Measurements from ENCODE around the gene LEKR1. TPM values are rescaled to one million over a fixed set of nuclear protein-coding genes. Genes with fewer than 3 reads are reported as not detected.

The LEKR1 gene
- 0.16 TPM in 1 of 2 replicates, not detected in the other for total RNA-seq (2014; rRNA removed; shearing (Covaris generic))
- not detected in 2 replicates for total RNA-seq (2022)
- percentile 7 among the genes with signal in this experiment for Bru-seq, nascent RNA
- BruChase-seq, experiment 1, labeled RNA remaining after a 6-hour chase: percentile 9 among the genes with signal in this experiment
- percentile 13 among the genes with signal in this experiment for BruChase-seq, experiment 2, labeled RNA remaining after a 2-hour chase
- long read RNA-seq: 0 reads

GRCh38 chr3:156826144-156826895 lies at the start of gene LEKR1:
TSS of gene LEKR1 (plus strand) at chr3:156826353. CDS start at chr3:156829330, 2,977 bp downstream.
- H3K36me3 ChIP-seq (ENCODE audit: insufficient read depth, low read length): no peaks in the 10 kb centered on the region
- DNase-seq (ENCODE audit: low spot score): no peak
- H2AFZ ChIP-seq (ENCODE audit: low read length): no peak within 1 kb of the TSS
- ChIA-PET CTCF (ENCODE audit: unreplicated experiment) (no interaction called here), POLR2A (interaction anchor here (1.2 kb wide), 1 partner anchor 9 kb away, joined by 5 read pairs; no protein-coding TSS in a partner anchor)
- H3K4me1 ChIP-seq (ENCODE audit: insufficient read depth, low read length, poor library complexity, severe bottlenecking): no peaks in the 10 kb centered on the region
- no peak within 1 kb of the TSS for H3K4me3 ChIP-seq (ENCODE audit: low read depth, low read length, poor library complexity, severe bottlenecking)
- no peaks in the 10 kb centered on the region for H3K9me3 ChIP-seq (ENCODE audit: low read length)
- no peaks in the 10 kb centered on the region for H3K79me2 ChIP-seq (ENCODE audit: insufficient read depth, low read depth, low read length)
- H3K27ac ChIP-seq (ENCODE audit: low read depth, low read length, poor library complexity, severe bottlenecking): no peak within 1 kb of the TSS
- no peaks in the 10 kb centered on the region for H3K9me2 ChIP-seq (ENCODE audit: insufficient read depth, low read length)
- BruUV-seq (replicated peaks): no TSS peak
- TF ChIP-seq EZH2phosphoT487 (IDR thresholded peaks at IDR 0.05; ENCODE audit: borderline replicate concordance, low read depth, low read length) (no peak), CTCF (conservative IDR thresholded peaks at IDR 0.05; ENCODE audit: low read length) (no peak)
- intact Hi-C loops (cut with micrococcal nuclease; ENCODE audit: unreplicated experiment): no loop called here
- no peaks in the 10 kb centered on the region for H4K20me1 ChIP-seq (ENCODE audit: insufficient read depth, low read length)
- peak within 1 kb of the TSS; percentile 53; the same call in 1 of the 2 replicates for H3K4me2 ChIP-seq (ENCODE audit: low read length)

GRCh38 chr3:156776871-156777270 lies 49.3 kb upstream of the LEKR1 start:
- no peak overlapping the region for H2AFZ ChIP-seq (ENCODE audit: low read length)
- intact Hi-C loops (cut with micrococcal nuclease; ENCODE audit: unreplicated experiment): no loop called here
- no peaks in the 10 kb centered on the region for H3K9me2 ChIP-seq (ENCODE audit: insufficient read depth, low read length)
- H3K4me1 ChIP-seq (ENCODE audit: insufficient read depth, low read length, poor library complexity, severe bottlenecking): no peaks in the 10 kb centered on the region
- H3K27ac ChIP-seq (ENCODE audit: low read depth, low read length, poor library complexity, severe bottlenecking): no peak overlapping the region
- no peak for DNase-seq (ENCODE audit: low spot score)
- TF ChIP-seq CTCF (conservative IDR thresholded peaks at IDR 0.05; ENCODE audit: low read length) (no peak), EZH2phosphoT487 (IDR thresholded peaks at IDR 0.05; ENCODE audit: borderline replicate concordance, low read depth, low read length) (no peak)
- H3K9me3 ChIP-seq (ENCODE audit: low read length): no peaks in the 10 kb centered on the region
- no peak overlapping the region for H3K4me3 ChIP-seq (ENCODE audit: low read depth, low read length, poor library complexity, severe bottlenecking)
- ChIA-PET POLR2A (no interaction called here), CTCF (ENCODE audit: unreplicated experiment) (no interaction called here)
- H3K36me3 ChIP-seq (ENCODE audit: insufficient read depth, low read length): no peaks in the 10 kb centered on the region
- no peaks in the 10 kb centered on the region for H3K79me2 ChIP-seq (ENCODE audit: insufficient read depth, low read depth, low read length)
- BruUV-seq (replicated peaks): no TSS peak
- H4K20me1 ChIP-seq (ENCODE audit: insufficient read depth, low read length): no peaks in the 10 kb centered on the region
- H3K4me2 ChIP-seq (ENCODE audit: low read length): no peak overlapping the region

Measured in OCI-LY7 (cell line).